IPS-20b (cell line): ENCODE results near the gene CYTH3.

Source experiments
- H3K27ac ChIP-seq: one replicate; pipeline ENCODE4 v1.5.1; 2013; ENCODE audit warnings: low read length
- H3K27me3 ChIP-seq: 2 replicates; pipeline ENCODE4 v1.6.1; 2013; ENCODE audit warnings: mild to moderate bottlenecking, low read length, inconsistent platforms; ENCODE audit not compliant: insufficient read depth
- H3K36me3 ChIP-seq: 2 replicates; pipeline ENCODE4 v1.6.1; 2013; ENCODE audit warnings: low read depth, mild to moderate bottlenecking, inconsistent platforms, low read length, moderate library complexity; ENCODE audit not compliant: insufficient read depth
- H3K4me1 ChIP-seq: 2 replicates; pipeline ENCODE4 v1.6.1; 2013; ENCODE audit warnings: mild to moderate bottlenecking, control low read depth, inconsistent platforms, low read length, moderate library complexity; ENCODE audit not compliant: insufficient read depth
- H3K4me3 ChIP-seq: 2 replicates; pipeline ENCODE4 v1.5.1; 2013; ENCODE audit warnings: mild to moderate bottlenecking, low read length, inconsistent platforms
- H3K9ac ChIP-seq: 2 replicates; pipeline ENCODE4 v1.6.1; 2013; ENCODE audit warnings: low read depth, mild to moderate bottlenecking, inconsistent platforms, low read length, moderate library complexity
- H3K9me3 ChIP-seq: 2 replicates; pipeline ENCODE4 v1.6.1; 2013; ENCODE audit warnings: mild to moderate bottlenecking, low read depth, low read length, inconsistent platforms; ENCODE audit not compliant: insufficient read depth

CYTH3 gene

DNA sequence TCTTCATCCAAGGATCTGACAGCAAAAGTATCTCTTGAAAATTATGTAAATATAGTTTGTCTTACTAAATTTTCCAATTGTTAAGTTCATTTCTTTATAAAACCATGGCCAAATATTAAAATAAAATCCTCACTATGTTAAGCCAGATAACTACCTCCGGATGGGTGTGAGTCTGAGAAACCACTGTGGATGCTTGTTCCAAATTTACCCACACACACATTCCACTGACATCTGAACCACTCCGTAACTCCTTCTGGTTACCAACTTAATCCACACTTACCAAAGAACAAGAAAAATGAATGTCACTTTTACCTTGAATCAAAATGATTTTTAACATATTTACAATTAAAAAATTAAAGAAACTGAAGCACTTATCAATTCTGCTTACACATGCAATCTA lies 19.7 kb downstream of the CYTH3 start:
- Histone ChIP-seq H3K27me3 (no peaks in the 10 kb centered on the region), H3K9ac (no peak overlapping the region), H3K27ac (no peak overlapping the region), H3K9me3 (no peaks in the 10 kb centered on the region), H3K36me3 (no peaks in the 10 kb centered on the region), H3K4me3 (no peak overlapping the region), H3K4me1 (peaks cover 15% of the 10 kb centered on the region)

DNA sequence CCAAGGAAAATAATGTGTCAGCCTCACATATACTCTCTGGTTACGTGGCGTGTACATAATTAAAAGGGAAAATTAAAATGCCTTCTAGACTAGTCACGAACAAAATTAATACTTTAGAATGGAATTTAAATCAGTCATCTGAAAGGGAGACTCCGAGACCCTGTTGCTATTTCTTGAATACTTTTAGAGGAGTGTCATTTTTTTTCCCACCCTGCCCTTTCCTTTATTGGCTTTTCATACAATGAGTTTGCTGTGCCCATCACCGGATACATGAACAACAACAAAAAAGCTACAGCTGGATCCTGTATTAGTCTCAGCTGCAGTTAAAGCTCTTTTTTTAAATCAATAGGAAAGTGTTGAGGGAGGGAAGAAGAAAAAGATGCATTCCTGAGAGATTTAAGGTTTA lies 20.1 kb downstream of the CYTH3 start:
- Histone ChIP-seq H3K4me1 (peaks cover 11% of the 10 kb centered on the region; the same call in 1 of the 2 replicates), H3K9ac (no peak overlapping the region), H3K27ac (no peak overlapping the region), H3K9me3 (no peaks in the 10 kb centered on the region), H3K4me3 (no peak overlapping the region), H3K36me3 (no peaks in the 10 kb centered on the region), H3K27me3 (no peaks in the 10 kb centered on the region)

DNA sequence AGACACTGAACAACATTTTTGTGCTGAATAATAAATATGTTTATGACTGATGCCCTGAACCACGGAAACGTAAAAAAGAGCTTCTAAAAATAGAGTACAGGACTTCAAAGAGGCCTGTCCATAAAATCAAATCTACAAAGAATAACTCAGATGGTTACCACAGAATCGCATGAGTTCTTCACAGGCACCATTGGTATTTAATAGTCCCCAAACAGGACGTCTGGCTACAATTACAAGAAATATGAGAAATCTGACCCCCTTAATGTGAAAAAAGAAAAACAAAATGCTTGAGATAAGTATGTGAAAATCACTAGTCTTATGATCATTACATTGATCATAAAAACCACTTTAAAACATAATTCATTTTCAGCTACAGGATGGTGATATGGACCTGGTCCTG lies 20.8 kb downstream of the CYTH3 start:
- Histone ChIP-seq H3K27me3 (no peaks in the 10 kb centered on the region), H3K27ac (no peak overlapping the region), H3K9me3 (no peaks in the 10 kb centered on the region), H3K4me1 (peaks cover 15% of the 10 kb centered on the region; the same call in 1 of the 2 replicates), H3K4me3 (no peak overlapping the region), H3K36me3 (no peaks in the 10 kb centered on the region), H3K9ac (no peak overlapping the region)

DNA sequence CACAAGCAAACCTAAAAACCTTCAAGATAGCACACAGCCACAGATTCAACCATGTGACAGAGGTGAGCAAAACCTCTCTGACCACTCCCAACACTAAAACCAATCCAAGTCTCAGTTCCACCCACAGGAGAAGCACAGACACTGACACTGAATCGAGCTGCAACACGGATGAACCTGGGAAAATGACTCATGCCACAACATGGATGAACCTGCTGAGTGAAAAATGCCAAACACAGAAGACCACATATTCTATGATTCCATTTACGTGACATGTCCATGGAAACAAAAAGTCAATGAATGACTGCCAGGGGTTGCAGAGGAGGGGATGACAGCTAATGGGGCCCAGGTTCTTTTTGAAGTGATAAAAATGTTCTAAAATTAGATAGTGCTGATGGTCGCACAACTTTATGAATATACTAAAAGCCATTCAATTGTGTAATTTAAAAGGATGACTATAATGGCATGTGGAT lies 22.0 kb downstream of the CYTH3 start:
- no peaks in the 10 kb centered on the region for H3K36me3 ChIP-seq
- H3K9ac ChIP-seq = no peak overlapping the region
- peaks cover 22% of the 10 kb centered on the region; the same call in 1 of the 2 replicates for H3K4me1 ChIP-seq
- no peaks in the 10 kb centered on the region for H3K9me3 ChIP-seq
- H3K27ac ChIP-seq = no peak overlapping the region
- H3K27me3 ChIP-seq = no peaks in the 10 kb centered on the region
- no peak overlapping the region for H3K4me3 ChIP-seq

DNA sequence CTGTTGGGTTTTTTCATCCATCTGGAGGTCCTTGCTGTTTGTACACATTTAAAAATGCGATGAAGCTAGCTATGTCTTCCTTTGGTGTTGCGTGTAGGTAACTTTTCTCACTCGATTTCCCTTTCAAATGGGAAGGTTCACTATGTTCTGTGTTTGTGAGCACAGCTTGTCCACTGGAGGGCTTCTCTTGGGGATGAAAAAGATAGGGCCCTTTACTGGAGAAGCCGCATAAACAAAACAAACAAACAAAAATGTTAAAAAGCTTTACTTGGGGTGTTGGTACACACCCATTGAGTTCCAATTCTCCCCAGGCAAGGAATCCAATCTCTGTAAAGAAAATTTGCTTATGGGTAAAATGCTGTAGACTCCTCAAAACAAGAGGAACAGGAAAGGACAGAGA lies 23.4 kb downstream of the CYTH3 start:
- Histone ChIP-seq H3K36me3 (no peaks in the 10 kb centered on the region), H3K27ac (no peak overlapping the region), H3K4me3 (no peak overlapping the region; the same call in 1 of the 2 replicates), H3K4me1 (peaks cover 22% of the 10 kb centered on the region; the same call in 1 of the 2 replicates), H3K27me3 (no peaks in the 10 kb centered on the region), H3K9me3 (no peaks in the 10 kb centered on the region), H3K9ac (no peak overlapping the region)

DNA sequence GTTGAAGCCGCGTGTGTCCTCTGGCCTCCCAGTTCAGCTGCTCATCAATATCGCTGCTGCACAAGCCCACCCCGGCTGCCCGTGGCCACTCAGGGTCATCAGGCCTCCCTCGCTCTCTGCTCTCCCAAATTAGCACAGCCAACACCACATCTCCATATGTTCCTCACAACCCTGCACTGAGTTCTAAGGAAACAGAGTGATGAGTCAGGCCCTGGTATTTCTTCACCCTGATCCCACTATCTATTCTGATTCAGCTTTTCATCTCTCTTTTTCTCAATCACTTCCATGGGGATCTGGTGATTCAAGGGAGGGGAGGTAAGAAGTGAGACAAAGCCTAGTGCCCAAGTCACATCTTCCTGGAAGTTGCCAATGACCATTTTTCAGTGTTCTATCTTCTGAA lies 23.8 kb downstream of the CYTH3 start:
- no peaks in the 10 kb centered on the region for H3K27me3 ChIP-seq
- H3K9ac ChIP-seq = no peak overlapping the region
- no peaks in the 10 kb centered on the region for H3K36me3 ChIP-seq
- no peaks in the 10 kb centered on the region for H3K9me3 ChIP-seq
- H3K4me1 ChIP-seq = peaks cover 22% of the 10 kb centered on the region; the same call in 1 of the 2 replicates
- no peak overlapping the region for H3K4me3 ChIP-seq
- H3K27ac ChIP-seq = no peak overlapping the region

DNA sequence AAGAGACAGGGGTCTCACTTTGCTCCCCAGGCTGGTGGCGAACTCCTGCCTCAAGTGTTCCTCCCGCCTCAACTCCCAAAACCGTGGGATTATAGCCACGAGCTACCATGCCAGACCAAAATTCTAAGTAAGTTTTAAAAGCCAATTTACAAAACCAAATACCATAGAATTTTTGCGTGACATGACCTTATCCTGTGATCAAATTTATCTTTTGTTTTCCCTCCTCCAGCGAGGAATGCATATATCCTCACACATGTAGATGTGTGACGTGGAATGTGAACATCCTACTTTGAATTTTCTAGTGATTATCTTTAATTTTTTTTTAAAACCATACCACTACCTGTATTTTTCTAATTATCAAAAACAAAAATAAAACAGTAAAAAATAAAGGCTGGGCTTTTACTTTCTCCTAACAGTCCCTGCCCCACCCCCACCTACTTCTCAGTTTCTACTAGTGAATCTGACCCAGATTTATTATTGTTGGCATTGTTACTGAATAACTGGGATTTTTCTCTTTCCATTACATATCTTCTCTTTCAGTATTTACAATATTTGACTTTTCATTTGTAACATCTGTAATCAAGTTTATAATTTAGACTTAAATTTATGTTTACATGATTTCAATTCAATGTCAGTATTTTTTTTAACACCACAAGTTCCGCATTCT lies 26.0 kb downstream of the CYTH3 start:
- Histone ChIP-seq H3K9me3 (no peaks in the 10 kb centered on the region), H3K9ac (no peak overlapping the region), H3K4me1 (peaks cover 22% of the 10 kb centered on the region; the same call in 1 of the 2 replicates), H3K36me3 (no peaks in the 10 kb centered on the region), H3K27me3 (no peaks in the 10 kb centered on the region), H3K4me3 (no peak overlapping the region), H3K27ac (no peak overlapping the region)

DNA sequence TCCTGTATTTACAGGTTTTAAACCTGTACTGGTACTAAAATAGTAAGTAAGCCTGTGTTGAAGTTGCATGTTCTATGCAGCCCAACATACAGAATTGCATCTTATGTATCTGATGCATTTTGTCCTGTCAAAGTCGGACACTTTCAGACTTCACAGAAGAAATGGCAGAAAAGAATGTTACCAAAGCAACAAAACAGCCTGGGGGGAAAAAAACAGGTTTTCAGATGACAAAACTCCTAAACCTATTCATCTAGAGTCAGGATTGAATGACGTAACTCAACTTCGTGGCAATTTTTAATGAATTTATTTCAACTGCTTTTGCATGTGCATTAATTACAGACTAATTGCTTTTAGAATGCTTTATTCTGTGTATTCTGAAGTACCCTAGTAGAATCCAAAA lies 28.4 kb downstream of the CYTH3 start:
- no peak overlapping the region for H3K4me3 ChIP-seq
- H3K9ac ChIP-seq = no peak overlapping the region
- H3K27ac ChIP-seq = no peak overlapping the region
- H3K36me3 ChIP-seq = no peaks in the 10 kb centered on the region
- no peaks in the 10 kb centered on the region for H3K9me3 ChIP-seq
- H3K27me3 ChIP-seq = no peaks in the 10 kb centered on the region
- peaks cover 15% of the 10 kb centered on the region; the same call in 1 of the 2 replicates for H3K4me1 ChIP-seq

DNA sequence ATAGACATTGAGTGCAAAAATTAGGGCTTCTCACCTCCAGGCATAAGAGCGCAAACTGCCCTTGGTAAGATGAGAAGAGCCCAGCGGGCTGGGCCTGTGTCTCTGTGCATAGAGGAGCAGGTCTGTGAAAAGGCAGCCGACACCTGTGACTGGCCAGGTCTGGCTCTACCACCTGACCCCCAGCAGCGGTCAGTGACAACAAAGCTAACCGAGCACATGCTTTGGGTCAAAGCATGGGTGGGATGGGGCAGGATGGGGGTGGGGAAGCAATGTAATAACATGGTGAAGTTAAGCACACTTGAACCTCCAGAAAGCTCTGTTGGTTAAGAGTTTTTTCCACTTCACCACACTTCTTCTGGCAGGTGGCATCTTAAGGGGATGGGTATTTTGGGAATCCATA lies 29.3 kb downstream of the CYTH3 start:
- Histone ChIP-seq H3K27ac (no peak overlapping the region), H3K4me1 (peaks cover 11% of the 10 kb centered on the region; the same call in 1 of the 2 replicates), H3K36me3 (no peaks in the 10 kb centered on the region), H3K9ac (no peak overlapping the region), H3K27me3 (no peaks in the 10 kb centered on the region), H3K4me3 (no peak overlapping the region), H3K9me3 (no peaks in the 10 kb centered on the region)

DNA sequence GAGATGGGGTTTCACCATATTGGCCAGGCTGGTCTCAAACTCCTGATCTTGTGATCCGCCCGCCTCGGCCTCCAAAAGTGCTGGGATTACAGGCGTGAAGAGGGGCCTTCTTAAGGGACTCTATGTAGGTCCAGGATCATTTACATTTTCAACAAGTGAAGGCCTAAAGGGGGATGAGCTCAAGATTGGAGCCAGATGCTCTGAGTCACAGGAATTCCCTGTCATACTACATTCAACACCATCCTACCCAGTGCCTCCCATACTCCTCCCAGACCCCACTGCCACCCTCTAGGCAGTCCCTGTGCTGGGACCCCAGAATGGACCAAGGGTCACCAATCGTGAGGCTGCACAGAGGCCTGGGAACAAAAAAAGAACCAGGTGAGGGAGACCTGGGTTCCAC lies 29.9 kb downstream of the CYTH3 start:
- H3K9me3 ChIP-seq = no peaks in the 10 kb centered on the region
- H3K36me3 ChIP-seq = no peaks in the 10 kb centered on the region
- no peak overlapping the region for H3K9ac ChIP-seq
- H3K4me3 ChIP-seq = no peak overlapping the region
- H3K27me3 ChIP-seq = no peaks in the 10 kb centered on the region
- H3K27ac ChIP-seq = no peak overlapping the region
- peaks cover 11% of the 10 kb centered on the region; the same call in 1 of the 2 replicates for H3K4me1 ChIP-seq

DNA sequence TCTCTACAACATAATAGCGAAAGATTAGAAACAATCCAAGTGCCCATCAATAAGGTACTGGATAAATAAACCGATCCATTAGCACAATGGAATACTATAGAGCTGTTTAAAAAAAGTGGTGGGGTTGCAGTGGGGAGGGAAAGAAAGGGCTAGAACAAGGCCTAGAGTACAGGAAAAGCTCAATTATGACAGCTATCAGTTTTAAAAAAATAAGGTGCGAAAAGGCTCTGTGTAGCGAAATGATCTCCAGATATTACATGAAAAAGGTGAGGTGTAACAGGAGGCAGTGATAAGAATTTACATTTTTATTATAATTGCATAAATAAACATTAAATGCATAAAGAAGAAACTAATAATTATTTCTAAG lies 30.8 kb downstream of the CYTH3 start:
- no peaks in the 10 kb centered on the region for H3K27me3 ChIP-seq
- H3K4me1 ChIP-seq = peaks cover 6% of the 10 kb centered on the region; the same call in 1 of the 2 replicates
- no peaks in the 10 kb centered on the region for H3K9me3 ChIP-seq
- no peak overlapping the region for H3K27ac ChIP-seq
- no peak overlapping the region for H3K9ac ChIP-seq
- no peak overlapping the region for H3K4me3 ChIP-seq
- no peaks in the 10 kb centered on the region for H3K36me3 ChIP-seq

DNA sequence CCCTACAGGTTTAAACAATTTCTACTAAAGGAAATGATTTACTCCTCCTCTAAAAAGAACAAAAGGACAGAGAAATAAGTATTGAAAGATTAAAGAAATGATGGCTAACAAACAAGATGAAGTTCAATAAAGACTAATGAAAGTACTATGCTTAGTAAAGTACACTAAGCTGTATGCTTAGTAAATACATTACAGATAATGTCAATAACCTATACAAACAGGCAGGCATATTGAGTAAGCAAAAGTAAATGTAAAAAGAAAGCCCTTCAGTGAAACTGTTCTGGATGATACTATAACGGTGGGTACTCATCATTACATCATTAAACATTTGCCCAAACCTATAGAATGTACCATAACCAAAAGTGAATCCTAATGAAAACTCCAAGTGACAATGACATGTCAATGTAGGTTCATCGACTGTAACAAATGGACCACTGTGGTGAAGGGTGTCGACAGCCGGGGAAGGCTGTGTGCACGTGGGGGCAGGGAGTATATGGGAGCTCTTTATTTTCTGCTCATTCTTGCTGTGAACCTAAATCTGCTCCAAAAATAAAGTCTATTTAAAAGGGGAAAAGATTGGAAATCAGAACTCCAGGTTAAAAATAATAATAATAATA lies 34.0 kb downstream of the CYTH3 start:
- Histone ChIP-seq H3K4me1 (no peaks in the 10 kb centered on the region), H3K27ac (no peak overlapping the region), H3K9me3 (no peaks in the 10 kb centered on the region), H3K36me3 (no peaks in the 10 kb centered on the region), H3K27me3 (no peaks in the 10 kb centered on the region), H3K9ac (no peak overlapping the region), H3K4me3 (no peak overlapping the region)
